Ammon's horn (tissue), 1 donor: ENCODE data around the gene BLZF1.
"Not testable (repeated sequence)": the region's sequence is repeated elsewhere in the genome, so short reads cannot be mapped to it uniquely, and the experiment has no call there.

ENCODE experiments used
- DNase-seq: peaks from one replicate; pipeline ENCODE4 v3.0.0-alpha.2; 2016; ENCODE audit warnings: low spot score

The BLZF1 gene

GRCh38 chr1:169360415-169360814, 7.6 kb upstream of the BLZF1 start:
- no peak for DNase-seq

DNA sequence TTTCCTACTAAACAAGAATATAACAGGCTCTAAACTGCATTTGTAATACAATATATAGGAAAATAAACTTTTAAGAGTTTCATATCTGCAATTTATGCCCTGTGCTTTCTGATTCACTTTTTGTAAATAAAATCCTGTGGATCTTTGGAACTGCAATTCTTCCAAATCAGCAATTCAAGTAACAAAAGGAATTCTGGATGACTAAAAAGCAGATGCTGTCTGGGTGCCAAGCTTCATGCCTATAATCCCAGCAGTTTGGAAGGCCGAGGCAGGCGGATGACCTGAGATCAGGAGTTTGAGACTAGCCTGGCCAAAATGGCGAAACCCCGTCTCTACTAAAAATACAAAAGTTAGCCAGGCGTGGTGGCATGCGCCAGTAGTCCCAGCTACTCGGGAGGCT, 6.7 kb upstream of the BLZF1 start:
- no peak for DNase-seq

- no peak for DNase-seq
Observed at GRCh38 chr1:169363046-169363730, 4.8 kb upstream of the BLZF1 start.

- no peak for DNase-seq
Observed at GRCh38 chr1:169364948-169365347, 3.0 kb upstream of the BLZF1 start.

DNA sequence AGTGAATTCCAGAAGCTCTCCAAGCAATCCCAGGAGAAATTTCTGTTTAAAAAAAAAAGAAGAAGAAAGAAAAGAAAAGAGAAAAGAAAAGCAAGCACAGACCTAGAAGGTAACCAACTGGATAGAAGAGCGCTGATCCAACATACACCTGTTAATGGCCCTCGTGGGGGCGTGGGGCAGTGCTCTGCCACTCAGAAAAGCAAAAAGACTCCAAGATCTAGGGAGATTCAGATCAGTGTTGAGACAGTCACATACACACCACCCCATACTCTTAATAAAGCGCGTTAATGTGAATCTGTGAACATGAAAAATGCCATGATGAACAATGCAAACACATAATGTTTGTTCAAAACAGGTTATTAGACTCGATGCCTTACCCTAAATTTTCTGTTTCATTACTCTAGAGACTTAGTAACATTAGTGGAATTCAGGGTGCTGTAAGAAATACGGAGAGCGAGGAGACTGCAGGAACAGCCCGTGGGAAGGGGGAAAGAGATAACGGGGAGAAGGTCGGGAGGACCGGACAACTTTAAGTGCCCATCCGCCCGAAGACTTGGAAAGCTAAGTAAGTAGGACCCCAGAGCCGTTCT, 804 bp upstream of the BLZF1 start:
- DNase-seq: no peak

GRCh38 chr1:169368406-169368769, 393 bp downstream of the BLZF1 start:
- no peak for DNase-seq

DNA sequence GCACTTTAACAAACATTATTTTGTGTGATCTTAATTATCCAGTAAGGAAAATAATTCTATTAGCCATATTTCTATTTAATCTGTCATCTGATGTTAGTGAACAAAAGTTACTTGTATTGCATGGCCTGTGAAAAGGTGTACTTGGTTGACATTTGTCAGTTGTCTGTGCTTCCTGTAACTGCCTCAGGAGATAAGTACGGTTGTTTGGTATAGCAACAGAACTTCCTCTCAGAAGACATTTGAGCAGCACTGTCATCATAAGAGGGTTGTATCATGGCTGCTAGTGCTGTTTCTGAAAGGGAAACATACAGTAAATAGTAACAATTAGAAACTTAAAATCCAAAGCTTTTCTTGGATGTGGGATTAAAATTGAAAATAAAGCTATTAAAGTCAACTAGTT, 3.4 kb downstream of the BLZF1 start:
- DNase-seq: no peak

DNA sequence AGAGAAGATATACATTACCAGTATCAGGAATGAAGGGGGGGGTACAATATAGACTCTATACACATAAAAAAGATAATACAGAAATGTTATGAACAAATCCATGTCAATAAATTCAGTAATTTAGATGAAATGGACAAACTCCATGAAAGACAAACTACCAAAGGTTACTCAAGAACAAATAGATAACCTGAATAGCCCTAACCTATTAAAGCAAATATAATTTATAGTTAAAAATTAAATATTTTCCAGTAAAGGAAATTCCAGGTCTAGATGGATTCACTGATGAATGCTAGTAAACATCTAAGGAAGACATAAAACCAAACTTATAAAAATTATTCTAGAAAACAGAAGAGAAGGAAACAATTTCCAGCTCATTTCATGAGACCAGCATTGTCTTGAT, 13.2 kb downstream of the BLZF1 start:
- no peak for DNase-seq

DNA sequence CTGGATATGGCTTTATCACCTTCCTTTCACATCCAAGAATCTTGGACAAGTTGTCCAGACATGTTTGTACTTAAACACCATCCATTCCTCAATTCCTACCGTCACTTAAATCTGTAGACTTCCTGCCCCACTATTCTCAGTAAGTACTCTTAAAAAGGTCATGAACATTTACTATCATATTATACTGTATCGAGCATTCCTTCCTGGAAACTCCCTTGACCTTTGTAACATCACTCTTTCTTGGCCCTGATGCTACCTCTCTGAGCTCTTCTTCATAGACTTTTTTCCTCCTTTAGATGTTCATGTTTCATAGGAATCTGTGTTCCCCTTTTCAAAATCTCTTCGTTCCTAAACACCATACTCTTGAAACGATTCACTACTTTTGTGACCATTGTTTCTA, 15.5 kb downstream of the BLZF1 start:
- DNase-seq: no peak

GRCh38 chr1:169387399-169387798, 19.4 kb downstream of the BLZF1 start:
- no peak for DNase-seq

GRCh38 chr1:169390303-169390702, 22.3 kb downstream of the BLZF1 start:
- no peak for DNase-seq

GRCh38 chr1:169392406-169392805, 24.4 kb downstream of the BLZF1 start:
- DNase-seq: no peak

- DNase-seq: no peak
Observed at GRCh38 chr1:169395955-169396354, 28.0 kb downstream of the BLZF1 start.

GRCh38 chr1:169402578-169402977, 34.6 kb downstream of the BLZF1 start:
- DNase-seq: not testable (repeated sequence)

- DNase-seq: not testable (repeated sequence)
Observed at GRCh38 chr1:169408340-169408739, 40.3 kb downstream of the BLZF1 start.

- no peak for DNase-seq
Observed at GRCh38 chr1:169414952-169415351, 47.0 kb downstream of the BLZF1 start.

DNA sequence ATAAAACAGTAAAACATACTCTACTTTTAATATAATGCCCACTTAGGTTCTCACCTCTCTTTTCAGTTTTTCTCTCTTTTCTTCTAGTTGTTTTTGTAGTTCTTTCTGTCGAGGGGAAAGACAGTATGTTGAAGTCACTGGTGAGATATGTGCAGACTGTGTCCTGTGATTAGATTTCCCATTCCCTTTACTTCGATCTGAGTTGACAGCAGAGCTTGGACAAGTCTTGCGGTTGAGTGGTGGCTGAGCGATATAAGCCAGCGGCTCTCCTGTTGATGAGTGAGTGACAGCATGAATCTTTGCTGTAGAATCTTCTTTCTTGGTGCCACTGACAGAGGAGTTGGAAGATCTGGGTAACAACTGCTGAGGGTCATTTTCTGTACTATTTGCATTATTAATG, 53.3 kb downstream of the BLZF1 start:
- DNase-seq: no peak

- DNase-seq: peak; percentile 5
Observed at GRCh38 chr1:169426174-169426705, 58.2 kb downstream of the BLZF1 start.

- DNase-seq: peak; percentile 87
Observed at GRCh38 chr1:169427081-169427641, 59.2 kb downstream of the BLZF1 start, which contains the start of gene CCDC181. Gene CCDC181, minus strand, starts transcription at chr1:169427474. Its CDS starts 2,547 bp downstream, at chr1:169424927.
